Measurements from ENCODE around the gene MATN3.

- no peak for TF ChIP-seq SIN3A (IDR thresholded peaks at IDR 0.05; ENCODE audit: borderline replicate concordance, insufficient read depth, low read depth, low read length)
- TF ChIP-seq CTCF (IDR thresholded peaks at IDR 0.05) = no peak
- TF ChIP-seq TCF7L2 (IDR thresholded peaks at IDR 0.05; ENCODE audit: low read depth, low read length) = no peak
- TF ChIP-seq POLR2AphosphoS5 (IDR thresholded peaks at IDR 0.05; ENCODE audit: low read depth, low read length) = no peak
Measured at GRCh38 chr2:20005891-20006470, 6.5 kb downstream of the MATN3 start.

Measured in Panc1 (cell line).